OCI-M2 (cell line): ENCODE results near the gene ANKS4B.
"Not testable (repeated sequence)": the region's sequence is repeated elsewhere in the genome, so short reads cannot be mapped to it uniquely, and the experiment has no call there.

Experiments
- DNase-seq: peaks from one replicate; lab custom pipeline; 2025; ENCODE audit not compliant: unreplicated experiment; lab: John Stamatoyannopoulos, UW

The ANKS4B gene

DNA sequence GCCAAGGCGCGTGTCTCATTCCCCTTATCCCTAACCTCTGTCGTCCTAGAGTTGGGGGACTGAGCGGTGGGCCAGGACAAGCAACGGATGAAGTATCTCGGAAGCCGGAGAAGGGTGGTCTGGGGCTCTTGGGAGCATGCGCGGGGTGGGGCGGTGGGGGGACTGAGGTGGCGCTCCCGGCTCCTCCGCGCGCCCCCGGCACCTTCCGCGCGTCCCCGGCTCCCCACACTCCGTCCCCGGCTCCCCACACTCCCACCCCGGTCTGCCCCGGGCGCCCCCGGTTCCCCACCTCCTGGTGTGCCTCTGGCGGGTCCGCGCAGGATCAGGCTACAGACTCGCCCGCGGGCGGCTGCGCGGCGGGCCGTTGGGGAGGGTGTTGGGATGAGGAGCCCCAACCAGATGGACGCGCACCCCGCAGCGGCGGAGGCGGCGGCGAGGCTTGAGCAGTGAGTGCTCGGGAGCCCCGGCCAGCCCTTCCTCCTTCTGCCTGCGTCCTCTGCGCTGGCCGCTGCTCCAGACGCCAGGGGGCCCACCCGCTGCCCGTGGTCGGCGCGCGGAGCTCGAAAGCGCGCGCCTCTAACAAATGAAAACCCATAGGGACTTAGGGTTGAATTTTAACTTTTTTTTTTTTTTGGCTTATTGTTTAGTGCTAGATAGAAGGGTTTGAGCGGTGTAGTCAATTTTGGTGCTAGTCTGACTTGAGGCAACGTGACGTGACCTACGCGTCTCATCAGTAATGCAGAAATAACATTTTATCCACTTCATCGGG, 50.2 kb downstream of the ANKS4B start:
- DNase-seq, result no peak

DNA sequence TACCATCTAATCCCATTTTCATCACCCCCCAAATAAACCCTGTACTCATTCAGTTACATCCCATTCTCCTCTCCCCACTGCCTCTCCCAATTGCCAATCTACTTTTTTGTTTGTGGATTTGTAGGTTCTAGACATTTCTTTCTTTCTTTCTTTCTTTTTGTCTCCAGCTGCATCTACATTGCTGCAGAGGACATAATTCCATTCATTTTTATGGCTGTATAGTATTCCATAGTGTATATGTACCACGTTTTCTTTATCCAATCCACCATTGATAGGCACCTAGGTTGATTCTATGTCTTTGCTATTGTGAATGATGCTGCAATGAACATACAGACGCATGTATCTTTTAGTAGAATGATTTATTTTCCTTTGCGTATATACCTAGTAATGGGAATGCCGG, 50.9 kb downstream of the ANKS4B start:
- no peak for DNase-seq

DNA sequence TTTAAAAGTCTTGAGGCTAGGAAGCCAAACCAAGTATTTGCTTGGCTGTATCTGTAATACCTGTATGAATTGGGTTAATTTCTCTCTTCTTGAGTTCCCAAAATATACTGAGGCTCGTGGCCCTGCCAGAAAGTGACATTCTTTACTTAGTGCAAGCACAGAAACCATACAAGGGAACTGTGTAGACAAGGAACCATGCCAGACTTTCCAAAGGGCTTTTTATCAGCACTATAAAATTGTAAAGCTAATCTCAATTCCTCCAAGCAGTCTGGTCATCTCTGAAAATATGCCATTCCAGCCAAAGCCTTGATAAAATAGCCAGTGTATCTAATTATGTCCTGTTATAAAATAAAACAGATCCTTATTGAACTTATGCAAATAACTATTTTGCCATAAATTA, 51.8 kb downstream of the ANKS4B start:
- DNase-seq, result no peak

DNA sequence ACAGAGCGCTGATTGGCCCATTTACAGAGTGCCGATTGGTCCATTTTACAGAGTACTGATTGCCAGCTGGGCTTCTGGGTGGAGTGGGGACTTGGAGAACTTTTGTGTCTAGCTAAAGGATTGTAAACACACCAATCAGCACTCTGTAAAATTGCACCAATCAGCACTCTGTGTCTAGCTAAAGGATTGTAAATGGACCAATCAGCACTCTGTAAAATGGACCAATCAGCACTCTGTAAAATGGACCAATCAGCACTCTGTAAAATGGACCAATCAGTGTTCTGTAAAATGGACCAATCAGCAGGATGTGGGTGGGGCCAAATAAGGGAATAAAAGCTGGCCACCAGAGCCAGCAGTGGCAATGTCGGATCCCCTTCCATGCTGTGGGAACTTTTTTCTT, 56.3 kb downstream of the ANKS4B start:
- DNase-seq, result not testable (repeated sequence)

DNA sequence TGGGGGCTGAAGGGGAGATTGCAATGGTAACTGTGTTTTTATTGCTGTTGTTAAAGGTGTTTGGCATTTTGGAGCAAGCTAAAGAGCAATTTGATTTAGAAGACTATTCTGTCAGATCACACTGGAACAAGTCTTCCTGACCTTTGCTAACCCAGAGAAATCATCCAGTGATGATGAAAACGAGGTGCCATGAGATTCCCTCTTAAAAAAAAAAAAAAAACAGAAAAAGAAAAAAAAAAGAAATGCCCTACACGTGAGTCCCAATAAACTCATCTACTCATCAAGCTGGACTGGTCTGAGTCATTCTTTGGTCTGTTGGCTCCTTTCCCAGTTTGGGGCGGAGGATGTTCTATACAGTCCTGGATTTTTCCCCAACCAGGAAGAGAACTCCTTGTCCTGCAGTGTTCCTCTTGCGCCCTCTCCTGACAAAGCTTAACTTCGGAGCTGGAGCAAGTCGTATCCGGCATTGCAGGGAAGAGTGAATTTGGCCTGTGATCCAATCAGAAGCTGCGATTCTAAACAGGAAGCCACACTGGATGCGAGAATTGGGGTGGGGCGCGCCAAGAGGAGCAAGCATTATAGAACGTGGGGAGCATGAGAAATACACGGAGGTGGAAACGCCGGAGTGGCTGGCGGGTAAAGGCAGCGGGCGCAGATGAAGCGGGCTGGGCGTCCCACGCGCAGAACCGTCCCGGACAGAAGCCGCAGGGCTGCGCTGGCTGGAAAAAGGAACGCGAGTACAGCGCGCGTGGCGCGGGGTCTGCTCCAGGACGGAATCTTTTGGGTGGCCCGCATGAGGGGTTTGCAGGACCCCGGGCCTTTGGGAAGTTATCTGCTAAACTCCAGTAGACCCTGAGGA, 67.0 kb downstream of the ANKS4B start:
- DNase-seq, result peak; percentile 88

DNA sequence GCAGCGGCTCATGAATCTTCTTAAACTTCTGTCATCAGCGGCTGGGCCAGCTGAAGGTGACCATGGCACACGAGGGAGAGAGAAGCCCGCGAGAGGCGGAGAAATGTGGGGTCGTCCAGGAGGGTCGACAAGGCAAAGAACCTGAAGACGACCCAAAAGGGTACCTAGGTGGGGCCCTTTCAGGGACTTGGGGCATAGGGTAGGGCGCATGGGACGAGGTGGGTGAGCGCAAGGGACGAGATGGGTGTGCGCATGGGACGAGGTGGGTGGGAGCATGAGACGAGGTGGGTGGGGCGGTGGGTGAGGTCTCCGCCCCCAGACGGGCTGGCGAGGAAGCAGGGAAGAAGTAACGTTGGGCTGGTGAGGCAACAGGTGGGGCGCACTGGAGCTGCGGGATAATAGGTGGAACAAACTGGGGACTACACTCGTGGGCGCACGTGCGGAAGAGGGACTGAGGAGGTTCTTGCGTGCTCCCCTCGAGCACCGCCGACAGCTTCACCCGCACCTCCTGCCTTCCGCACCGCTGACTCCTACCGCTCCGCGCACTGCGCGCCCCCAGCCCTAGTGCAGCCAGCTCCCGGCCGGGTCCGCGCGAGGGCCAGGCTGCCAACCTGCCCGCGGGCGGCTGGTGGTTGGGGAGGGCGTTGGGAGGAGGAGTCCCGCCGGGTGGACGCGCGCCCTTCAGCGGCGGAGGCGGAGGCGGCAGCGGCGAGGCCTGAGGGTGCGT, 67.8 kb downstream of the ANKS4B start:
- DNase-seq, result no peak

DNA sequence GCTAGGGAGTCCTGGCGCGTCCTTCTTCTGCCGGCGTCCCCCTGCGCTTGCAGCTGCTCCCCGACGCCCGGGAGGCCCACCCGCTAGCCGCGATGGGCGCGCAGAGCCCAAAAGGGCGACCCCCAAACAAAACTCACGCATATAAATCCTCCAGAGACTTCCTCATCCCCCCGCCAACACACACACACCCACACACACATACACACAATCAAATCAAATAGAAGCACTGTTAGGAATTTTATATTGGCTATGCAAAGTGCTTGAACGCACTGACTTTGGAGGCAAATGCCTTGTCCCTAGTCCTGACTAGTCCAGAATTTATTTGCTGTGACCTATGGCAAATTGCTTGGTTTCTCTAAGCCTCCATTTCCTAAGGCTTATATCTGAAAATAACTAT, 68.4 kb downstream of the ANKS4B start:
- no peak for DNase-seq

DNA sequence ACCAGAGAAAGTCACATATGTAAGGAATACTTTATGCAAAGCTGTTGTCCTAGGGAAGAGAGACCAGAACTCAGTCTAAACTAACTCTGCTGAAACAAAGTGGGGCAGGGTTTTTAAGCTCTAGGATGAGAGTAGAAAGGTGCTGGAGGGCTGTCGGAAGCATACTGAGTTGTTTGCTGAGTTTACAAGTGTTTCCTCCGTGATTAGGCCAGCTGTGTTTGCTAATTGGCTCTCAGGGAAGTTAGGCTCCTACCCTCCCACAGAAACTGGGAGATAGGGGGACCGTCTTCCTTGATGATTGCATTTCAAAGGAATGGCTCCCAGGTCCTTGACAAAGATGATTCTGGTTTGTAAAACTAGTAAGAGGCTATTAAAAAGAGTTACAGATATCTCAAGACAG, 69.0 kb downstream of the ANKS4B start:
- no peak for DNase-seq

DNA sequence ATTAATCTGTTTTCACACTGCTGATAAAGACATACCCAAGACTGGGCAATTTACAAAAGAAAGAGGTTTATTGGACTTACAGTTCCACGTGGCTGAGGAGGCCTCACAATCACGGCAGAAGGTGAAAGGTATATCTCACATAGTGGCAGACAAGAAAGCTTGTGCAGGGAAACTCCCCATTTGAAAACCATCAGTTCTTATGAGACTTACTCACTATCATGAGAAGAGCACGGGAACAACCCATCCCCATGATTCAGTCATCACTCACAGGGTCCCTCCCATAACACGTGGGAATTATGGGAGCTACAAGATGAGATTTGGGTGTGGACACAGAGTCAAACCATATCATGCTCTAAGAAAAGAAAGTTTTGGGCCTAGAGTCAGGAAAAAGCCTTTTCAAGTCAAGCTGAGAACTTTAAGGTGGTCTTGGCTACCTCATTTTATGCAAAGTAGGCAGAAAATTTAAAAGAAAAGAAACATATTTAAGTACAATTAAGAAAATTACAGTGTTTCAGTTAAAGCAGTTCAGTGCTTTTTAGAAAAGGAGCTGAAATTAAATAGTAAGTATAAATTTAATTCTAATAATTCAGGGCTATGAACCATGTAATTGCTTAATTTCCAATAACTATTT, 69.5 kb downstream of the ANKS4B start:
- no peak for DNase-seq
